GM18870 (cell line): ENCODE measurements around the gene OTP.

Source experiments
- ATAC-seq: cut with Tn5 transposase; IDR thresholded peaks from one replicate; pipeline ENCODE4 v1.9.1; 2021; ENCODE audit warnings: moderate library complexity; ENCODE audit not compliant: unreplicated experiment

OTP gene

DNA sequence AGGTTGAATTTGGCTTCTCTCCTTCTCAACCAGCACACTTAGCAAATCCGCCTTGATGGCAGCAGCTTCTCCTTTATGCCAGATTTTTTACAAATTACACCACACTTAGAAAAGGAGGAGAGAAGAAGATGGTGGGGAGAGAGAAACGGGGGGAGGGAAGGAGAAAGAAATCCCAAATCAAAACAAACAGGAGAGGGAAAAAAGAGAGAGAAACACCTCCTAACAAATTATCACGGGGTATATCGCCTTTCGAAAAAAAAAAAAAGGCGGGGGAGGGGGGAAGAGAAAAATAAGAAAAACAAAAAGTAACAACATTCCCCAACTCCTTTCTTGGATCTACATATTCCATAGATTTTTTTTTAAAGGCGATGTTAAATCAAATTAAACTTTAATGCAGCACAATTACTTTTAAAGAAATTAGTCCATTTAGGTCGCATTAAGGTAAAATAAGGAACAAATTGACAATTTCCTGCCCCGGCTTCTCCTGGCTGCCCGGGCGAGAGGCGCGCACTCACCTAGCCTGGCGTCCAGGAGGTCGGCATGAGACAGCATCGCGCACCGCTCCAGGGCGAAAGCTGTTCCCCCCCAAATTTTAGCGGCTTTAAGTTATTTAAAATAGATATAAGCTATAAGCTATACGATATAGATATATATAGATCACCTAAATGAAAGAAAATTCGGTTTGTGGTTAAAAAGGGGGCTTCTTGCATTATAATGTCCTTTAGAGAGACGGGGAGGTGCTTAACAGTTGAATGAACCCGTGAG lies at the start of gene OTP:
OTP (minus strand) TSS at position 716 of the 765 bp plus-strand sequence; CDS start at position 552, 164 bp downstream.
- no peak for ATAC-seq

DNA sequence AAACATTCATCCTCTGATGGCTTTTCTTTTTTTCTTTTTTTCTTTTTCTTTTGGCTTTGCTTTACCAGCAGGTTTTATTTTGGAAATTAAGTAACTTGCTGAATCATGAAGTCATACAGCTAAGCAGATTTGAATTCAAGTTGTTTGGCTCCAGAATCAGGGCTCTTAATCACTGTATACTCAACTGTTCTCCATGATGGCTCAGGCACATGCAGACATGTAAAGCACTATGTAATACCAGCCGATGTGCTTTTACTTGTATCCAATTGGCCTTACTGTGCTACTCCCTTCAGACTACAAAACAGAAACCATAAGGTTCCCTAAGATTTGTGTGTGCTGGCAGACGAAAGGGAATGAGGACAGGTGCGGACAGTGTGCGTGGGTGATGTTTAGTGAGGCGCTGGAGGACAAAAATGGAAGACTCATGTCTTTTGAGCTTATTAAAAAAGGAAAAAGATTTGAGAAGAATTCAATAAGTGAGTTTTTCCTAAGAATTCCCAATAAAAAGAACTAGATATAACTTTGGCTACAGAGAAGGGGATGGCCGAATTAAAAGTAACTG lies 44.7 kb upstream of the OTP start:
- ATAC-seq: no peak

DNA sequence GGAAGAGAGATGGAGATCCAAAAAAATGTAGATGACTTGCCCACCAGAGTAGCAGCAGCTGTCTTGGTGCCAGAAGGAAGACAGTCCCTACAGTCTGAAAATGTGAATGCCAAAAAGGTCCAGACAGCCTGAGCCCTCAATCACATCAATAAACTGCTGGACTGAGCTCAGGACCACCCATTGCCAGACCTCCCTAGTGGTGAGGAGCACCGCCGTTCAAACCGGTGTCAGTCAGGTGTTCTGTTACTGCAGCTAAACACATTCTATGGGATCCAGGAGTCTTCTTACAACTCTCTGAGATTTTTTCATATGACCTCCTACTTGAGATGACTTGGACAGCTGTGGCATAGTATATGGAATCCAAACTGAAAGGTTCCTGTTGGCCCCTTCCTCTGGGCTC lies 32.0 kb upstream of the OTP start:
- ATAC-seq: no peak

DNA sequence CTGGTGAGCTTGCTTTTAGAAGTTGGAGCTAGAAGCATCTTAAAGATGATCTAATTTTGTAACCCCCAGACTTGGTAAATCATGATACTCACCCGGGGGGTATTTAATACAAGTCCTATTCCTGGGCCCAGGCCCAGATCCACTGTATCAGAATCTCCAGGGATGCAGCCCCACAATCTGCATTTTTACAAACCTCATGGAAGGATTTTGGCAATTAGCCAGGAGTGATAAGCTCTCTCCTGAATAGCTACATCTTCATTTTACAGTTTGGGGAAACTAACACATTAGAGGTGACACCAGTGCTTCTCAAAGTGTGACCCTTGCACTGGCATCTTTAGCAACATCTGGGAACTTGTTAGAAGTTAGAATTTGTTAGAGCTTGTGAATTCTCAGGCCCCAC lies 31.2 kb upstream of the OTP start:
- ATAC-seq: no peak

DNA sequence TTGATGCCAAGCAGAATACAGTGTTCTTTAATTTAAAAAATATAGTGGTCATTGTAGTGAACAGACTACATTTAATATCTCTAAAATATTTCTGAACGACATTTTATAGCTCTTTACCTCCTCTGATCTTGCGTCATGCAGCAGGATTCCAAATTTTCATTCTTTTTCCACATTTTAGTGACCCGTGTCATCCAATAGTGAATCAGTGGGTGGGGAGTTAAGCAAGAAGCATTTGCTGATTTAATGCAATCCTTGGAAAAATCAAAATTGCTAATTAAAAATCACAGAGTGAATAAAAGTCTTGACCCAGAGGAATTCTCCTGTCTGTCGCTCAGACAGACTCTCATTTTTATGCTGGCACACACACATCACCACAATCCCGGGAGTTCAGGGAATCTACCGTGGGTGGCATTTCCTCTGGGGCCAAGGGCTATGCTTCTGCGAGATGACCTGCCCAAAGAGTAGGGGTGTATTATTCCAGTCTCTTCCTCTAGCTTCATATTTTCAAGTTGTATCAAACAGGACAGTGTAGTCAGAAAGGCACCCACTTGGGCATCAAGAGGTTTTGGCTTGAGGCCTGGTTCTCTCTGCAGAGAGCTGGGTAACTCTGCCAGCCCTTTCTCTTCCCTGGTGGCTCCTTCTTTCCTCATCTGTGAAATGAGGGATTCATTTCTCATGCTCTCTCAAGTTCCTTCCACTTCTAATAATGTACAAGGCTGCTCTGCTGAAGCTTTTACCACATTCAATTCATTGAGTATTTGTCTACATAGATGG lies 24.8 kb upstream of the OTP start:
- no peak for ATAC-seq

DNA sequence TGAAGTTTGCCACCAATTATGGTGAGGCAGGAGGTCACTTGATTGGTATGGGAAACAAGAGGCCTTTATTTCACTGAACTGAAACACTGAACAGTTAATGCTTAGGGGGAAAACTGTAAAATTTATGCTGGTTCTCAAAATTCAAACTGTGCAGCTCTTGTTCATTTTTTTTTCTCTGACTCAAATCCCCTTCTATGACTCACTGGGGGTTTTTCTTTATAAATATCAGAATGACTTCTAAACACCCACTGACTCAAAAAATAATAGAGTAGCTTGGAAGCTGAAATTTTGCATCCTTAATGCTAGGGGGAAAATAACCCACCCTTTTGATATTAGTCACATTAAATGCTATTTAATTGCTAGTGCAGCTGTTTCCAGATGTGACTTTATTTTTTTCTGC lies 24.1 kb upstream of the OTP start:
- no peak for ATAC-seq

DNA sequence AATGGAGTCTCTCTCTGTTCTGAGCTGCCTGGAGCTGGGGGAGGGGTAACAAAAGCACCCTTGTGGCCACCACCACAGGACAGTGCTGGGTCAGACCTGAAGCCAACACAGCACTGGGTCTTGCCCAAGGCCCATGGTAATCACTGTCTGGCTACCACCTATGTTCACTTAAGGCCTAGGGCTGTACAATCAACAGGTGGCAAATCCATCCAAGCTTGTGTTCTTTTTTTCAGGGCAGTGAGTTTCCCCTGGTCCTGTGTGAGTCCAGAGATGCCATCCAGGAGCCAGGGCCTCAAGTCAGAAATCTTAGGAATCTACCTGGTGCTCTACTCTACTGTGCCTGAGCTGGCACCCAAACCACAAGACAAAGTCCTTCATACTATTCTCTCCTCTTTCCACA lies 20.1 kb upstream of the OTP start:
- no peak for ATAC-seq

DNA sequence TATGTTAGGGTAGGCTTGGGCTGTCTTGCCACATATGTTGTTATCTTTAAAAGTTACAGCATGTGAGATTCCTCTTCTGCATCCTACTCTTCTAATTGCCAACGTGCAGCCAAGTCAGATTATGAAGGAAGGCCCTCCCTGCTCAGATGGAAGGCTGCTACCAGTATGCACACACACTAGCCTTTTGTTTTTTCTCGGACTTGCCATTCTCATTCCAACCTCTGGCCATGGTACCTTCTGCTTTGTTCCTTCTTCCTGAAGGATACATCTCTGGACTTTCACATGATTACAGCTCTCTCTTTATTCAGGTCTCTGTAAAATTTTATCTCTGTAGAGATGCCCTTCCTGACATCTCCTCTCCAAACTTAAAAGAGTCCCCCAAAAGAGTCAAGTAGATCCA lies 12.8 kb upstream of the OTP start:
- no peak for ATAC-seq

DNA sequence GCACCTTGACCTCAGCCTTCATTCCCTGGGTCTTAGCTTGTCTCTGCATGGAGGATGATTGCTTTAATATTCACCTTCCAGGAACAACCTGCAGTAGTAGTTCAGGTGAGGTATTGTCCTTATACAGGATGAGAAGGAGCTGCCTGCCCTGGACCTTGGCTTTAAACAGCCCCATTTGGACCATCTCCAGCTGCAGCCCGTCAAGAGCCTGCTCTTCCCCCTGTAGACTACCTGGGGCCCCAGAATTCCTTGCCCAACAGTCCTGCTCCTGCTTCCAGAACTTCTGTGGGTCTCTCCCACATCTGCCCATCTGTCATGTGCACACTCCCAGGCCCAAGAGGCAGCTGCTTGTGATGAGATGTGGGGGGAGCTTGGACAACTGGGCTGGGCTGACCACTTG lies 12.2 kb upstream of the OTP start:
- ATAC-seq: no peak

DNA sequence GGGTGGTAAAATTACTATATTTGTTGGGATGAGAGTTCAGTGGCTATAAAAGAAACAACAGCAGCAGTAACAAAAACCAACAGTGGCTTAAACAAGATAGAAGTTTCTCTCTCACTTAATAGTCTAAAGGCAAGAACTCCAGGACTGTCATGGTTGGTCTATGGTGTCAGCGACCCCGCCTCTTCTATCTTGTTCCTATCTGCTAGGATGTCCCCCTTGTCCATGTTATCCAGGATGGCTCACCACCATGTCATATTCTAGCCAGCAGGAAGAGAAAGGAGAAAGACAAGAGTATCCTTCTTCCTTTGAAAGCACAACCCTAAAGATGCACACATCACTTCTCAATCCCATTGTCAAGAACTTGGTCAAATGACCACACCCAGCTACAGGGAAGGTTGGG lies 11.3 kb upstream of the OTP start:
- ATAC-seq: no peak

DNA sequence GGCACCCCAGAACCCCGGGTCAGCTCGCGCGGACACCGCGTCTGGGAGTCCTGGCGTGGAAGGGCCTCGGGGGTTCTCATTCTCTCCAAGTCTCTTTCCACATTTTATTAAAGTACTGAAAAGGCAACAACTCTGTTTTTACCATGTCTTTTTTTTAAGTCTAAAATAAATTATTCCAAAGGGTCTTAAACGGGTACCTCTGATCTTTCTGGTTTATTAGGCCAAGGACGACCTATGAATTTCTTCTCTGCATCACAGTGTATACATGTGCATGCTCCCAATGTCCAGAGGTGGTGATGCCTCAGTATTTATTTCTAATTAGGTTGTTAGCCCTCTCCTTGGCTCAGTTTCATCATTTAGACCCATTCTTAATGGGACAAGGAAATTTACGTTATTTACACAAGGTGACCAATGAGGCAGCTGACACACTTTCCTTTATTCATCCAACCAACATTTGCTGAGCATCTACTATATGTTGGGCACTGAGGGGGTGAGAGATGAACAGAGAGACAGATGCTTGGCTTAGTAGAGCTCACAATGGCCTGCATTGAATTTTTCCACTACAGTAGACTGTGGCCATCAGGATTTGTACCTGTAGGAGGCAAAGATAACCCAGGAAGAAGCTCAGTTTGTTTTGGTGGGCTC lies 7.6 kb upstream of the OTP start:
- no peak for ATAC-seq

DNA sequence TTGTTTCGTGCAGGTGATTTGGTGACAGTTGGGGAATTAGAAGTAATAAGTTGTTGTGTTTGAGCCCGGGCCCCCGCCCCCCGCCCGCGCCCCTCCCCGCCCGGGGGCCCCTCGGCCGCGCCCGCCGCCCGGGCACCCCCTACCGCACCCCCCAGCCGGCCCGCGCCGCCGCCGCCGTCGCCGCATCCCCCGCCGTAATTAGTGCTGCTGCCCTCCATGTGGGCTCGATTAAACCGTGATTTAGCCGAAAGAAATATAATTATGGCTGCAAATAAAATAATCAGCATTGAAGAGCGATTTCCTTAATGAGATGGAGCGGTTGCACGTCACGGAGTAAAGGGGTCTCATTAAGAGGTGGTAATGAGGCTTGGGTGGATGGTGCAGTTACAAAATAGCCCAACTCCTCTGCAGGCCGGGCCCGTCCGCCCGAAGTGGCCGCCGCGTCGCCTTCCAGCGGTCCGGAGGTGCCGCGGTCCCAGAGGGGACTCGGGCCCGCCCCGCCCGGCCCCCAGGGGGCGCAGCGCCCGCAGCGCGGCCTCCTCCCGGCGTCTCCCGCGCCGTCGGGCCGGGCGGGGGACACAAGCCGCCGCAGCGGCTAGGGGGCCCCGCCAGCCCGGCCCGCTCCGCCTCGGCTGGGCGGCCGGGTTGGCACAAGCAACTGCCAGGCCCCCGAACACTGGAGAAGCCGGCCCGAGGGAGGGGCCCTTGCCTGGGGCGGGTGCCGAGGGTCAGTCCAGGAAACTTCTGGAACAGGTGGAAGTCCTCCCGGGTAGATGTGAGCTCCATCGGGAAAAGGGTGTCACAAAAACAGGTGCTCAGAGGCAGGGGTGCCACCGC lies 6.9 kb upstream of the OTP start:
- no peak for ATAC-seq

DNA sequence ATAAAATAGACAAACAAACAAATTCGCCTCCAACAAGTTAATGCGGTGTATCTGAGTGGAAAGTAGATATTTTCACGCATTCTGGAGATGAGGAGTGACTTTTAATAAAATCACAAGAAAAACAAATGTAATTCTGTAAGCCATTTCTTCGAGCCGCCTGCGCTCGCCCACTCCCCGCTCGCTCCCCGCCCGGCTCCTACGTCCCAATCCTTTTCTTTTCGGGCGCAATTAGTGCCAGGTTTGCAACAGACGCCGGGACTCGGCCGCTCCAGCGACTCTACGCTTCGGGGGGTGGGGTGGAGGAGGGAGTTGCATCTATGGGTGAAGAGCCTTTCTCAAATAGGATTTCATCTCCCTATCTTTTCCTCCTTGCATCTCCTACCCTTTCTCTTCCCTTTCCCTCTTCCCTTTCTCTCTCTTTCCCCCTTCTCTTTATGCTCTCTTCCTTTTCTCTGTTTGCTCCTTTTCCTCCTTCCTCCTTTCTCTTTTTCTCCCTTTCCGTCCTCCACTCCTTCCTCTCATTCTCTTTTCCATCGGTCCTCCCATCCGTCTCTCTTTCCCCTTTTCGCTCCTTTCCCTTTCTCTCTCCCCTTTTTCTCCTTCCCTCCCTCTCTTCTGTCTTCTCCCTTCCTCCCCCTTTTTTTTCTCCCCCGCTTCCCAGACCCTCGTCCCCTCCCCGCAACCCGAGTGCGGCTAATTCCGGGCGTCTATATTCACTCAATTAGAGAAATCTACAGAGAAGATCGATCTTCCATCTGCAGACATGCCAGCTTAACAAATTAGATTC lies 6.1 kb upstream of the OTP start:
- ATAC-seq: no peak

DNA sequence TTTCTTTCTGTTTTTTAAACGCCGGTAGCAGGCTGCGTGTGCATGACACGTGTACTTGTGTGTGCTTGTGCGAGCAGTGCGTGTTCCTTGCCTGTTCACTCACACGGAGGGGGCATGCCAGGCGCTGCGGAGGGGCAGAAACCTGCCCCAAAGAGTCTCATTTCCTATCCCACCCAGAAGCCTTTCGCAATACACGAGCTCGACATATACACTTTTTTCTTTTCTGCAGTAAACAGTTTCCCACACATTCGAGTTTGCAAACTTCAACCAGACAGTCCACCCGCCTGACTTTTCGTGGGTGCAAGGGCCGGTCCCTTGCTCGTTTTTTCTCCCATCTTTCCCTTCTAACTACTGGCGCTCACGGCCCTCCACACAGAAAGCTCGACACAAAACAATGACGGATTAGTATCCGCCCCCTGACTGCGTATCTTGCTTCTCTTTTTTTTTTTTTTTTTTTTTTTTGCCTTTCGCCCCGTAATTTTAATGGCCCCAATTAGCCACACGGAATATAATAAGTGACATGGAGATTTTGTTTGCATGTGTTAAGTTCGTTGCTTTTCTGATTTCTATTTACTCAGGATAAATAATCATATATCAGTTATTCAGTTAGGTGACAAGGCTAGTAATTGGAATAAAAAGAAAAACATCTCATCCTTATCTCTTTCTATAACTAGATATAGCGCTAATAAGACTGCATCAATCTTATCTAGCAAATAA lies 5.3 kb upstream of the OTP start:
- no peak for ATAC-seq

DNA sequence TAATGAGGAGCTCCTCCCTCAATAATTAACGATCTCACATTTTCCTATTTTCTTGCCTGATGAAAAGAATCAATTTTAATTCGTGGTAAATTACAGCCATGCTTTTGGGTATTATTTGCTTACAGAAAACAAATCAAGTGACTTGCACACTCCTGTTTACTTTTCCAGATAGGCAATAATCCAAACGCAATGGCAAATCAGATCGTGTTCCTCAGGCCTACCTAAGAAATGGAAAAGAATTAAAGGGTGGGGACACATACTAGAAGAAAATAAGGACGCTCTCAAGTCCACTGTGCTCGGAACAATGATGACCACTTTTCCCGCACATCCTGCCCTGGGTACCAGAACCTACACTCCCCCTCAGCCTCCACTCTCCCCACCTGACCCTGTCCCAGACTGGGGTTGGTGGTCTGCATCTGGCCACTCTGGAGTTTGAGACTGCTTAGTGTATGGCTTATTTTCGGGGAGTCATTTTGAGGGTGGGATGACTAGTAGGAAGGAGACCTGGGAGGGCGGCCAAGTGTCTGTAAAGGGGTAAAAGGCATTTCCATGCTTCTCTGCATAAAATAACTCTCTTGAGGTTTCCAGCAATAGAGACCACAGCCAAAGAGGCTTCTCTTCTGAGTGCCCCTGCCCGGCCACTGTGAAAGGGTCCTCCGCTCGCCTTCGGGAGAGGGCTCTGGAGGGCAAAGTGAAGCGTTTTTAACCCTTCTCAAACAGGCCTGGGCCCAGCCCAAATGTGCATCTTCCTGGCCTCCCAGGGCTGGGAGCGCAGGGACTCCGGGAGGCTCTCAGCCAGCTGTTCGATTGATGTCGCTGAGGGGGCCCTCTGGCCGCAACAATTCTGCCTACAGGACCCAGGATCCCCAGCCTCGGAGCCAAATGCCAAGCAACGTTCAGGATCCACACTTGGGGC lies 4.5 kb upstream of the OTP start:
- no peak for ATAC-seq

DNA sequence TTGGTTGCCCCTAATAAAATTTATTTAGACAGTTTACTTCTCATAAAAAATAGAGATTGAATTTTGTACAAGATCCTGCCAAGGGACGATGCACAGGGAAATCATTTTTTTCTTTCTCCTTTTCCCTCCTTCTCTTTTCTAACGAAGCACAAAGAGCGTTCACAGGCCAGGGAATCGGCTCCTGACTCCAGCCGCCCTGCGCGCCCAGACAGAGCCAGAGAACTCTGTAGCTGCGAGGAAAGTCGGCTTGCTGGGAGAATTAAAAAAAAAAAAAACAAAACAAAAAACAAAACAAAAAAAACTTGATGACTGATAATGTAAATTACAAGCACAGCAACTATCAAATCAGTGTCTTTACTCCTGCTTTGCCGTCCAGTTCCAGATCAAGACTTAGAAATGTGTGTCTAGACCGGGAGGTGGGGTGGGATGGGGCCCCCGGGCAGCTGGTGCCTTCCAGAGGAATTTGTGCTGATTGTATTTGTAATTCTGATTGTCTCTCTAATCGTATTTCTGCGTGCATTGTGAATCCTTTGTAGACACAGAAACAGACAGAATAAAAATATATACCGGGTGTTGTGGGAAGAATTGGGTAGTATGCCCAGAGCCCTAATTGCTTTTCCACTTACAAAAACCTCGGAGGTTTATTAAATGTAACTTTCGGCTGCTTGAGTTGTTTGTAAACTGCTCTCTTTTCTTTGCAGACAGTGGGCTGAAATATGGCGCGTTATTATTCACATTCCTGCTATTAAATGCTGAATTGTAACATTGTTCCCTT lies 3.6 kb upstream of the OTP start:
- no peak for ATAC-seq

DNA sequence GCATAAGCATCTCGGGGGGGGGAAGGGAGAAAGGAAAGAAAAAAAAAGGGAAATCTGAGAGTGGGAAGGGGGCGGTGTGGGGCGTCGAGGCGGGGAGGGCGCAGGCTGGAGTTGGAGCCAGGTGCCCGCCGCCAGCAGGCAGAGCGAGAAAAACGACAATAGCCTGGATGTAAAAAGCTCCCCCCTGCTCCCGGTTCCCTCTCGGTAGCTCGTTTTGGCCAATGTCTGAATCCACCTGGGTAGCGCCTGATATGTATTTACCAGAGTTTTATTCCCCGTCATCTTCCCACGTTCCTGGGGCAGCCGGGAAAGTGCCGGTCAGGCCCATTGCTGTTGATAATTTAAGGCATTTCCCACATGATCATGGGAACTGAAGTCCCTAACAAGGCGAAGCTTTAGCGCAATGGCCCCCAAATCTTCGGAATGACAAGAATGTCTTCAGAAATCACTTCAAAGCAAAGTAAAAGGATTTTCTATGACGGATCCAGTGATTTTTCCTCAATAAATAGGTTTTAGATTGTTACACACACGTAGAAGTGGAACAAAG lies 3.0 kb upstream of the OTP start:
- ATAC-seq: no peak
